Measurements from ENCODE around the gene NME4.

GRCh38 chr16:361341-361871 lies 35.6 kb upstream of the NME4 start:
- TF ChIP-seq CTCF (conservative IDR thresholded peaks at IDR 0.05; ENCODE audit: low read length) = no peak
- no peak for TF ChIP-seq EZH2phosphoT487 (IDR thresholded peaks at IDR 0.05; ENCODE audit: borderline replicate concordance, low read depth, low read length)

All from OCI-LY7 (cell line).